SK-N-SH (cell line): ENCODE measurements around the gene GRAPL. TPM values are rescaled to one million over a fixed set of nuclear protein-coding genes. Genes with fewer than 3 reads are reported as not detected.
"Not testable (repeated sequence)": the region's sequence is repeated elsewhere in the genome, so short reads cannot be mapped to it uniquely, and the experiment has no call there.

ENCODE experiments used
- CTCF ChIA-PET: fragments of 300-600, 350-600 bp; formaldehyde crosslinking; extraction: SDS; loops from one replicate; lab custom pipeline; 2021; lab: Yijun Ruan, JAX
- POLR2A ChIA-PET: fragments of 350-600 bp; sonication (Branson Sonifier 250); formaldehyde crosslinking; extraction: SDS; loops from one replicate; lab custom pipeline; 2020; ENCODE audit warnings: antibody characterized with exemption, inconsistent platforms; lab: Yijun Ruan, JAX
- DNase-seq: peaks from one replicate; pipeline ENCODE4 v3.0.0; 2012
- H2AFZ ChIP-seq: fragments of 200-600 bp; sonication (generic); 2 replicates; pipeline ENCODE4 v1.8.1; 2016; ENCODE audit warnings: antibody characterized with exemption, mild to moderate bottlenecking, low read depth
- H3F3A ChIP-seq: fragments of 200-600 bp; sonication (generic); replicated peaks from 2 replicates; pipeline ENCODE3; 2016; ENCODE audit warnings: antibody characterized with exemption, mild to moderate bottlenecking; ENCODE audit not compliant: insufficient read depth
- H3K27ac ChIP-seq, 2 experiments: fragments of 200-500 bp in 1 of 2; fragments of 200-600 bp in 1 of 2; sonication (Bioruptor generic) in 1 of 2; sonication (generic), shearing (Covaris generic) in 1 of 2; 2 replicates each; pipeline versions ENCODE4 v1.5.1 to v1.6.1; 2014 to 2016; ENCODE audit warnings: low read depth in 2 of 2, inconsistent platforms in 1 of 2, low read length in 1 of 2, mild to moderate bottlenecking in 1 of 2, mixed read lengths in 1 of 2
- H3K27me3 ChIP-seq: fragments of 200-600 bp; sonication (generic), shearing (Covaris generic); 2 replicates; pipeline ENCODE4 v1.6.1; 2016; ENCODE audit warnings: mixed run types; ENCODE audit not compliant: insufficient read depth
- H3K36me3 ChIP-seq, 2 experiments: fragments of 200-500 bp in 1 of 2; fragments of 200-600 bp in 1 of 2; sonication (Bioruptor generic) in 1 of 2; sonication (generic) in 1 of 2; replicated peaks in 1 of 2; 2 replicates each; pipeline versions ENCODE3 to v1.5.1; 2014 to 2016; ENCODE audit warnings: low read length in 1 of 2, mild to moderate bottlenecking in 1 of 2; ENCODE audit not compliant: insufficient read depth in 2 of 2, control insufficient read depth in 1 of 2
- H3K4me1 ChIP-seq, 2 experiments: fragments of 200-500 bp in 1 of 2; fragments of 200-600 bp in 1 of 2; sonication (Bioruptor generic) in 1 of 2; sonication (generic), shearing (Covaris generic) in 1 of 2; 2 replicates each; pipeline versions ENCODE4 v1.5.1 to v1.6.1; 2014 to 2016; ENCODE audit warnings: low read depth in 1 of 2, low read length in 1 of 2, mixed run types in 1 of 2; ENCODE audit not compliant: insufficient read depth in 2 of 2, control insufficient read depth in 1 of 2
- H3K4me2 ChIP-seq: fragments of 200-600 bp; sonication (generic), shearing (Covaris generic); 2 replicates; pipeline ENCODE4 v1.6.1; 2017; ENCODE audit warnings: mixed run types
- H3K4me3 ChIP-seq, 2 experiments: fragments of 200-500 bp in 1 of 2; fragments of 200-600 bp in 1 of 2; sonication (Bioruptor generic) in 1 of 2; sonication (generic), shearing (Covaris generic) in 1 of 2; 2 replicates each; pipeline versions ENCODE4 v1.5.1 to v1.8.1; 2014 to 2016; ENCODE audit warnings: low read depth in 2 of 2, inconsistent platforms in 1 of 2, low read length in 1 of 2, mild to moderate bottlenecking in 1 of 2, mixed read lengths in 1 of 2, moderate library complexity in 1 of 2
- H3K79me2 ChIP-seq: fragments of 200-600 bp; sonication (generic); 2 replicates; pipeline ENCODE4 v1.8.1; 2017; ENCODE audit warnings: mild to moderate bottlenecking; ENCODE audit not compliant: insufficient read depth
- H3K9ac ChIP-seq: fragments of 200-600 bp; sonication (generic); 2 replicates; pipeline ENCODE4 v1.6.1; 2017; ENCODE audit warnings: mixed run types
- H3K9me2 ChIP-seq: fragments of 200-600 bp; sonication (generic); 2 replicates; pipeline ENCODE4 v1.6.1; 2017; ENCODE audit warnings: mixed run types
- H3K9me3 ChIP-seq: fragments of 200-600 bp; sonication (generic); 2 replicates; pipeline ENCODE4 v1.6.1; 2017; ENCODE audit warnings: mixed run types, mild to moderate bottlenecking, moderate library complexity
- H4K20me1 ChIP-seq: fragments of 200-600 bp; sonication (generic); 2 replicates; pipeline ENCODE4 v1.6.1; 2017; ENCODE audit warnings: mild to moderate bottlenecking, mixed run types; ENCODE audit not compliant: insufficient read depth
- WGBS: methylation state at CpG from one replicate; pipeline ENCODE4 v1.1.6; 2017; ENCODE audit warnings: low lambda C conversion rate; 5-methylcytosine and 5-hydroxymethylcytosine counted together
- polyA plus RNA-seq, 3 experiments: library from polyadenylated mRNA; depleted of rRNA; stranded (reverse); fragments of >200 nt; gene quantifications; 2 replicates each; pipeline ENCODE4 v1.2.3, GENCODE V29; 2012

GRAPL gene
- polyA plus RNA-seq, 1 of the 3 experiments (the other 2 are of a cell fraction) = not detected

GRCh38 chr17:19129500-19129899 is 2.1 kb downstream of the GRAPL start:
- no CpG with 5 or more reads among the region's 9 CpGs for WGBS
- H4K20me1 ChIP-seq, H3K4me3 ChIP-seq, H3K27ac ChIP-seq, H3F3A ChIP-seq, H3K79me2 ChIP-seq, H2AFZ ChIP-seq, CTCF ChIA-PET, H3K36me3 ChIP-seq, H3K27me3 ChIP-seq, POLR2A ChIA-PET, H3K4me1 ChIP-seq, H3K9me3 ChIP-seq, H3K9me2 ChIP-seq, H3K4me2 ChIP-seq, H3K9ac ChIP-seq, DNase-seq: not testable (repeated sequence)

- CTCF ChIA-PET, H3K4me3 ChIP-seq, H3K9me2 ChIP-seq, H3K4me1 ChIP-seq, H3K4me2 ChIP-seq, H3K9me3 ChIP-seq, H3F3A ChIP-seq, H4K20me1 ChIP-seq, H3K27ac ChIP-seq, H3K79me2 ChIP-seq, H2AFZ ChIP-seq, POLR2A ChIA-PET, H3K9ac ChIP-seq, H3K36me3 ChIP-seq, H3K27me3 ChIP-seq, DNase-seq: not testable (repeated sequence)
- WGBS = no CpG with 5 or more reads among the region's 8 CpGs
Observed at GRCh38 chr17:19131108-19131507, 3.7 kb downstream of the GRAPL start.

DNA sequence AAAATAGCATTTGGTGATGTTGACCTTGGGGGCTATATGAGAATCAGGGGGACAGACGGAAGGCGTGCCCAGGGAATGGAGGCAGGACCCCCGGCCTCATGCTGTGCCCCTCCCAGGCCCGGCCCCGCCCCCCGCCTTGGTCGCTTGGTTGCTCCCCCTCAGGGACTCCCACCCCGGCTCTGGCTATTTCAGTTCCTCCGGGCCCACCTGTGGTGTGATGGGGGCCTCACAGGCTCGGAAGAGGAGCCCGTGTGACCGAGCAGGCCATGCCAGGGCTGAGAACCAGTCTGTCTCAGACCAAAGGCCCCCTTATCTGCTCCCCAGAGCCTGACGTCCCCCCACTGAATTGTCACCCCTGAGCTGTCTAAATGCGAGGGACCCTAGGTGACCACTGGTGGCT is 4.4 kb downstream of the GRAPL start:
- H3K79me2 ChIP-seq, H3K4me1 ChIP-seq, H3F3A ChIP-seq, H4K20me1 ChIP-seq, H3K27me3 ChIP-seq, H3K9me2 ChIP-seq, POLR2A ChIA-PET, H3K9ac ChIP-seq, H3K9me3 ChIP-seq, CTCF ChIA-PET, H3K4me3 ChIP-seq, H3K4me2 ChIP-seq, H3K36me3 ChIP-seq, H3K27ac ChIP-seq, H2AFZ ChIP-seq, DNase-seq: not testable (repeated sequence)
- no CpG with 5 or more reads among the region's 14 CpGs for WGBS

GRCh38 chr17:19133793-19134192 is 6.4 kb downstream of the GRAPL start:
- H3K4me3 ChIP-seq, H4K20me1 ChIP-seq, H3K27me3 ChIP-seq, H2AFZ ChIP-seq, H3K9ac ChIP-seq, POLR2A ChIA-PET, H3K79me2 ChIP-seq, CTCF ChIA-PET, H3F3A ChIP-seq, DNase-seq, H3K4me2 ChIP-seq, H3K9me3 ChIP-seq, H3K4me1 ChIP-seq, H3K9me2 ChIP-seq, H3K27ac ChIP-seq, H3K36me3 ChIP-seq: not testable (repeated sequence)
- WGBS = no CpG with 5 or more reads among the region's 9 CpGs

DNA sequence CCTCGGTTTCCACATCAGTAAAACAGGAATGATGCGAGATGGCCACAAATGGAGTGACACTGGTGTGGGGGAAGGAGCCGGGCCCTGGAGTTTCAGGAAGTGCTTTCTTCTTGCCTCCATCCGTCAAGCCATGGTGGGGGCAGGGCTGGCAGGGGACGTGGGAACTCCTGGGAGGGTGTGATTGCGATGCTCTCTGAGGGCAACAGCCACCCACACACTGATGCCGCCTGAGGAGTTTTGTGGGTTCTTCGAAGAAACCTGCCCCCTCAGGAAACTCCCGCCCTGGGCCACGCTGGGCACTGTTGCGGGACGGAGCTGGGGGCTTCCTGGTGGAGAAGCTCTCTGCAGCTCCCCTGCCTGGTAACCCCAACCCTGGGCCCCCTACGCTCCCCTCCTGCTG is 8.0 kb downstream of the GRAPL start:
- H3K9ac ChIP-seq, H3K9me3 ChIP-seq, POLR2A ChIA-PET, H3F3A ChIP-seq, H3K27me3 ChIP-seq, CTCF ChIA-PET, H3K9me2 ChIP-seq, H3K4me3 ChIP-seq, DNase-seq, H3K4me1 ChIP-seq, H3K36me3 ChIP-seq, H3K27ac ChIP-seq, H2AFZ ChIP-seq, H4K20me1 ChIP-seq, H3K4me2 ChIP-seq, H3K79me2 ChIP-seq: not testable (repeated sequence)
- no CpG with 5 or more reads among the region's 13 CpGs for WGBS

DNA sequence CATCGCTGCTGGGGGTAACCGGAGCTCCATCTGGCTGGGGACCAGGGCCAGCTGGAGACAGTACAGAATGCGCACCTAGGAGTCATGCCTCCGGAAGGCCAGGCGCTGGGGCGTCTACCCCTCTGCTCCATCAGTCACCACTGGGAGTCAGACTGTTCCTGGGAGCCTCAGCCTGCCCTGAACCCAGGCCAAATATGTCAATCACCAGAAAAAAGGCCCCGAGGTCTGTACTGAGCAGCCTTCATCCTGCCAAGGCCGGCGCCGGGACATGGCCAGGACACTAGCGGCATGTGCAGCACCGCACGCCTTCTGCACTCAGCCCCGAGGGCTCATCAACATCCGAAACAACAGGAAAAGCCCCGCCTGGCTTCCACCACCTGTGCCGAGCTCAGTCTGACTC is 8.7 kb downstream of the GRAPL start:
- H3K27me3 ChIP-seq, H3K4me2 ChIP-seq, POLR2A ChIA-PET, H3K36me3 ChIP-seq, H3F3A ChIP-seq, H4K20me1 ChIP-seq, H3K79me2 ChIP-seq, H3K9me3 ChIP-seq, DNase-seq, H2AFZ ChIP-seq, H3K9ac ChIP-seq, CTCF ChIA-PET, H3K4me3 ChIP-seq, H3K9me2 ChIP-seq, H3K27ac ChIP-seq, H3K4me1 ChIP-seq: not testable (repeated sequence)
- no CpG with 5 or more reads among the region's 17 CpGs for WGBS

GRCh38 chr17:19136605-19137004 is 9.2 kb downstream of the GRAPL start:
- WGBS = no CpG with 5 or more reads among the region's 6 CpGs
- H3K4me2 ChIP-seq, CTCF ChIA-PET, H3K4me3 ChIP-seq, H3F3A ChIP-seq, POLR2A ChIA-PET, H3K36me3 ChIP-seq, H3K27ac ChIP-seq, H3K9me3 ChIP-seq, DNase-seq, H3K9me2 ChIP-seq, H3K79me2 ChIP-seq, H3K27me3 ChIP-seq, H4K20me1 ChIP-seq, H3K4me1 ChIP-seq, H2AFZ ChIP-seq, H3K9ac ChIP-seq: not testable (repeated sequence)
